ENCODE results near the gene SORL1. TPM values are rescaled to one million over a fixed set of nuclear protein-coding genes. Genes with fewer than 3 reads are reported as not detected.
A peak's percentile ranks its signal among the peaks of the same experiment; 100 is the strongest.

SORL1 gene
- polyA plus RNA-seq, 3 donors = 52.5 to 61.9 (median 59.4) TPM

GRCh38 chr11:121418625-121419114 lies 33.4 kb upstream of the SORL1 start:
- Mint-ChIP-seq H3K4me3 (peak overlapping the region in 1 of 2 donors; percentile 21), H3K27ac (peak overlapping the region; percentile 96 to 99 (median 97)), H3K27me3 (ENCODE audit: low read depth in 3 of 3) (peaks cover 0 to 6% (median 0%) of the 10 kb centered on the region in 3 donors), H3K9me3 (peaks cover 0 to 3% (median 0%) of the 10 kb centered on the region in 7 donors), H3K4me1 (peaks cover 91% of the 10 kb centered on the region), H3K36me3 (peaks cover 0 to 3% of the 10 kb centered on the region in 2 donors)
- no peak overlapping the region for H3K9ac ChIP-seq (ENCODE audit: insufficient read depth, low read length, poor library complexity, severe bottlenecking)
- DNase-seq = peak; percentile 95 to 100 (median 99)
- H3K79me2 ChIP-seq (ENCODE audit: insufficient read depth, low read length) = no peaks in the 10 kb centered on the region
- WGBS (ENCODE audit: insufficient coverage) = 41% methylated on average over 4 of the region's 7 CpGs
- no peak overlapping the region for H2AFZ ChIP-seq (ENCODE audit: insufficient read depth, low read depth, low read length, poor library complexity, severe bottlenecking)
- H3K4me3 ChIP-seq (replicated peaks in 1 of 3; ENCODE audit: low read depth in 2 of 3, low read length in 3 of 3) = peak overlapping the region in 1 of 3 experiments; percentile 49
- H3K9me3 ChIP-seq (replicated peaks in 1 of 2; ENCODE audit: control insufficient read depth in 1 of 2, insufficient read depth in 1 of 2, low read length in 2 of 2) = no peaks in the 10 kb centered on the region
- peaks cover 77 to 83% of the 10 kb centered on the region in 2 donors for H3K4me1 ChIP-seq (ENCODE audit: control insufficient read depth in 1 of 2, insufficient read depth in 2 of 2, low read length in 2 of 2)
- peak overlapping the region; percentile 86 to 90 for H3K27ac ChIP-seq (ENCODE audit: low read depth in 1 of 2, low read length in 2 of 2)
- H3K4me2 ChIP-seq (replicated peaks; ENCODE audit: extremely low read depth, low read length, poor library complexity, severe bottlenecking) = peak overlapping the region; percentile 60
- no peaks in the 10 kb centered on the region for H3K36me3 ChIP-seq (replicated peaks in 1 of 2; ENCODE audit: control insufficient read depth in 1 of 2, insufficient read depth in 2 of 2, low read length in 2 of 2)
- intact Hi-C loops (cut with micrococcal nuclease) = loop anchor here (2.0 to 5.0 kb wide), 3 partner anchors 30 to 159 kb away; partner anchors contain the start of genes SORL1 (in 1 of the 2) and SORL1-AS1 (in 1 of the 2)
- H3K27me3 ChIP-seq (ENCODE audit: control insufficient read depth in 2 of 2, insufficient read depth in 2 of 2, low read length in 2 of 2) = no peaks in the 10 kb centered on the region
- no peak for TF ChIP-seq CTCF (IDR thresholded peaks at IDR 0.05)
- H4K20me1 ChIP-seq (ENCODE audit: insufficient read depth, low read length) = no peaks in the 10 kb centered on the region

DNA sequence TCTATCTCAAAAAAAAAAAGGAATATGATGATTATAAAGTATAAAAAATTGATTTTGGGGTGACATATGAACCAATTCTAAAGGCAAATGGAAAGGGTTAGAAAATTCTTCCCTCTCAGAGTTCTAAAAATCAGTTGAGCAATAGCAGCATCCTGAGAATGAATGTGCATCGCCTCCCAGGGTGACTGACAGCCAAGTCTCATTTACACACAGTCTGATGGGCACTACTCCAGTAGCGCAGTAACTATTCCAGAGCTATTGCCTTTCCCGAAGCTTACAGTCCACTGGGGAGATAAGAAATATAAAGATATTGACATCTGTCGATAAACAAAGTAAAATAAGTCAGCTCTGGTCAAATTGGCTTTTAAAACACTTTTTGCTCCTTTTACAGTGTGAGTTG lies 32.3 kb upstream of the SORL1 start:
- peaks cover 84% of the 10 kb centered on the region for H3K4me1 Mint-ChIP-seq
- 0% methylated on average over 1 of the region's 4 CpGs for WGBS (ENCODE audit: insufficient coverage)

More for the DNA sequence above, 32.3 kb upstream of the SORL1 start:
- no peak overlapping the region for H3K4me3 Mint-ChIP-seq
- Histone ChIP-seq H3K4me2 (replicated peaks; ENCODE audit: extremely low read depth, low read length, poor library complexity, severe bottlenecking) (no peak overlapping the region), H2AFZ (ENCODE audit: insufficient read depth, low read depth, low read length, poor library complexity, severe bottlenecking) (no peak overlapping the region), H3K4me1 (ENCODE audit: control insufficient read depth in 1 of 2, insufficient read depth in 2 of 2, low read length in 2 of 2) (peaks cover 69 to 75% of the 10 kb centered on the region in 2 donors), H3K4me3 (replicated peaks in 1 of 3; ENCODE audit: low read depth in 2 of 3, low read length in 3 of 3) (no peak overlapping the region), H4K20me1 (ENCODE audit: insufficient read depth, low read length) (no peaks in the 10 kb centered on the region), H3K36me3 (replicated peaks in 1 of 2; ENCODE audit: control insufficient read depth in 1 of 2, insufficient read depth in 2 of 2, low read length in 2 of 2) (no peaks in the 10 kb centered on the region), H3K9ac (ENCODE audit: insufficient read depth, low read length, poor library complexity, severe bottlenecking) (no peak overlapping the region), H3K79me2 (ENCODE audit: insufficient read depth, low read length) (no peaks in the 10 kb centered on the region), H3K9me3 (replicated peaks in 1 of 2; ENCODE audit: control insufficient read depth in 1 of 2, insufficient read depth in 1 of 2, low read length in 2 of 2) (no peaks in the 10 kb centered on the region), H3K27ac (ENCODE audit: low read depth in 1 of 2, low read length in 2 of 2) (peak overlapping the region in 1 of 2 donors; percentile 86), H3K27me3 (ENCODE audit: control insufficient read depth in 2 of 2, insufficient read depth in 2 of 2, low read length in 2 of 2) (no peaks in the 10 kb centered on the region)
- H3K9me3 Mint-ChIP-seq = peaks cover 0 to 3% (median 0%) of the 10 kb centered on the region in 7 donors
- H3K27me3 Mint-ChIP-seq (ENCODE audit: low read depth in 3 of 3) = peaks cover 0 to 10% (median 0%) of the 10 kb centered on the region in 3 donors
- peak in 2 of 3 donors; percentile 55 to 59 for DNase-seq
- H3K36me3 Mint-ChIP-seq = peaks cover 0 to 3% of the 10 kb centered on the region in 2 donors
- intact Hi-C loops (cut with micrococcal nuclease) = loop anchor here (2.0 to 5.0 kb wide), 4 partner anchors 29 to 157 kb away; partner anchors contain the start of genes SORL1 (in 1 of the 2) and SORL1-AS1 (in 1 of the 2)
- no peak for TF ChIP-seq CTCF (IDR thresholded peaks at IDR 0.05)
- peak overlapping the region; percentile 57 to 99 (median 97) for H3K27ac Mint-ChIP-seq

All from CD14-positive monocyte (primary cell).